GM12875 (cell line): ENCODE data around the gene PRR18.

Source experiments
- H3K4me3 ChIP-seq: one replicate; pipeline ENCODE4 v1.5.1; 2011; ENCODE audit warnings: low read depth, low read length, control low read depth
- TF ChIP-seq, protein P1 (sequence below): IDR thresholded peaks from 2 replicates; pipeline ENCODE4 v1.5.1; 2011; ENCODE audit warnings: low read depth, mild to moderate bottlenecking, control low read depth, inconsistent platforms, low read length, moderate library complexity, borderline replicate concordance; ENCODE audit not compliant: insufficient read depth

Gene PRR18

DNA sequence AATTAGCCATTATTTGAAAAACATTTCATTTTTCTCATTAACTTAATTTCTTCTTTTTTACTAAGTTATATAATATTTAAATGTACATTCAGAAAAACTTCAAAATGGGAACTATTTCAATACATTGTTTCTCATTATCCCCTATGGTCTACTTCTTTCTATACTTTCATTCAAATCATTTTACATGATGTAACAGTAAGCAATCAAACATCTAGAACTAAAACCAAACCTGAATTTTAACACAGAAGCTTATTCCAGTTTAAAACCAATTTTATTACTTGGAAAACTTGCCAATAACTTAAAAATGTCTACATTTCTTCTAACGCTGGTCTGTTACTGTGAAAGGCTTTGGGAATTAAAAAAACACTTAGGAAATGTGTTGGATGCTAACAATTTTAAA is 4.6 kb upstream of the PRR18 start:
- no peak overlapping the region for H3K4me3 ChIP-seq
- TF ChIP-seq, protein P1, sequence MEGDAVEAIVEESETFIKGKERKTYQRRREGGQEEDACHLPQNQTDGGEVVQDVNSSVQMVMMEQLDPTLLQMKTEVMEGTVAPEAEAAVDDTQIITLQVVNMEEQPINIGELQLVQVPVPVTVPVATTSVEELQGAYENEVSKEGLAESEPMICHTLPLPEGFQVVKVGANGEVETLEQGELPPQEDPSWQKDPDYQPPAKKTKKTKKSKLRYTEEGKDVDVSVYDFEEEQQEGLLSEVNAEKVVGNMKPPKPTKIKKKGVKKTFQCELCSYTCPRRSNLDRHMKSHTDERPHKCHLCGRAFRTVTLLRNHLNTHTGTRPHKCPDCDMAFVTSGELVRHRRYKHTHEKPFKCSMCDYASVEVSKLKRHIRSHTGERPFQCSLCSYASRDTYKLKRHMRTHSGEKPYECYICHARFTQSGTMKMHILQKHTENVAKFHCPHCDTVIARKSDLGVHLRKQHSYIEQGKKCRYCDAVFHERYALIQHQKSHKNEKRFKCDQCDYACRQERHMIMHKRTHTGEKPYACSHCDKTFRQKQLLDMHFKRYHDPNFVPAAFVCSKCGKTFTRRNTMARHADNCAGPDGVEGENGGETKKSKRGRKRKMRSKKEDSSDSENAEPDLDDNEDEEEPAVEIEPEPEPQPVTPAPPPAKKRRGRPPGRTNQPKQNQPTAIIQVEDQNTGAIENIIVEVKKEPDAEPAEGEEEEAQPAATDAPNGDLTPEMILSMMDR: no peak

DNA sequence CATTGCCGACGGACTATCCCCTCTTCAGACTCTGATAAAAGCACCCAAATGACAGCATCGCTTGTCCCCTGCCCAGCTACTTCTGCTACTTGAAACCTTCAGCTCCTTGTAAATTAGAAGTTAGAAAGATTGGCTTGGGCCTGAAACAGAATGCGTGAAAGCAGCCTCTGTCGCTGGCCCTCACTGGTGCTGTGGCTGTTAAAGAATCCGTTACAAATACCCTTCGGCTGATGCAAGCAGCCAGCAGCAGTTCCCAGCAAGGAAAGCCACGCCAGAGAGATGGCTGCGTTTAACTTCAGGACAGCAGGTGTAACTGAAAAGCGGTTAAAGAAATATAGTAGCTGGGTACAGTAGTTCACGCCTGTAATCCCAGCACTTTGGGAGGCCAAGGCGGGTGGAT is 2.4 kb upstream of the PRR18 start:
- no peak overlapping the region for H3K4me3 ChIP-seq
- TF ChIP-seq, protein P1: no peak

DNA sequence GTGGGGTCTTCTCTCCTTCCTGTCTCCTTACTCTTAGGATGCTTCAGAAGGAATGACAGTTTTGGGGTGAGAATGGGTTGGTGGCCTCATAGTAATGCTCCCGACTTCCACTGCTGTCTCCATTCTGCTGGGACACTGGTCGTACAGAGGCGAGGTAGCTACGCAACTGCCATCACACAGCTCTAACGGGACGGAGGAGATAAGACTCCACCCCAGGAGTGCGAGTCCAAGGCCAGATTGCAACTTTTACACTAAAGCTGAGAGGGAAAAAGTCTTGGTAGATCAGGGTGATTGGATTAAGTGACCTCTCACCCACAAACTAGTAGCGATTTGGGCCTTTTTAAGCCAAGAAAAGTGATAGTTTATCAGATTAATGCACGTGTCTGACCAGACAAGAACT is 1.8 kb upstream of the PRR18 start:
- no peak overlapping the region for H3K4me3 ChIP-seq
- TF ChIP-seq, protein P1: no peak

DNA sequence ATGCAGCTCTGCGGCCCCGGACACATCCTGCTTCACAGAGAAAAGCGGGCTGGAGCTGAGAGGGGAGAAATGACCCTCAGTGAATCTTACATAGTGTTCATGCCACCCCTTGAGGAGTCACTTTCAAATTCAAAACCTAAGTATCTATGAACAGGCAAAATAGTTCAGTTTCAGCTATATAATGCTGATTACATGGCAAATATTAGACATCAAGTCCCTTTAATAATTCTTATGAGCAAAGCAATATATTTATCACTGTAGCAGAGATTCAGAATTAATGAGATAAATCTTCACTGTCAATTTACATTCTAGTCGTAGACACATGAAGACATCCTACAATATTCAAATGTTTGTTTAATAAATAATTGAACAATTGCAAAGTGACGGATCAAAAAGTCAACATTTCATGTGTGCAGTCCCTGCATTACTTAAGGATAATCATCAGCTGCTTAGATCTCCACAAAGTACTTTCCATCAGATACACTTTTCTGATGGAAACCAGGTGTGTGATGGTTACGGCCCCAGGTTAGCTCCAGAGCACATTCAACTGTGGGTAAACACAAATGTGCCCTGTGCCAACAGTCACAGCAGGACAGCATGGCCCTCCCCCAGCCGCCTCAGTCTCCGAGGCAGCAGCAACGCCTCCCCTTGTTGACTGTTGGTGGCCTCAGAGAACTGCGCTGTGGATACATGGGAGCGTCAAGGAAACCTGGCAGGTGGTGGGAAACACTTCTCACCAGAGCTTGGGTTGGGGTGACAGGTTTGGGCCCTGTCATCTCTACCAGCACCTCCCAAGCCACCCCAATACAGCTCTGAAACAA is 787 bp upstream of the PRR18 start:
- H3K4me3 ChIP-seq: no peak overlapping the region
- TF ChIP-seq, protein P1: no peak

DNA sequence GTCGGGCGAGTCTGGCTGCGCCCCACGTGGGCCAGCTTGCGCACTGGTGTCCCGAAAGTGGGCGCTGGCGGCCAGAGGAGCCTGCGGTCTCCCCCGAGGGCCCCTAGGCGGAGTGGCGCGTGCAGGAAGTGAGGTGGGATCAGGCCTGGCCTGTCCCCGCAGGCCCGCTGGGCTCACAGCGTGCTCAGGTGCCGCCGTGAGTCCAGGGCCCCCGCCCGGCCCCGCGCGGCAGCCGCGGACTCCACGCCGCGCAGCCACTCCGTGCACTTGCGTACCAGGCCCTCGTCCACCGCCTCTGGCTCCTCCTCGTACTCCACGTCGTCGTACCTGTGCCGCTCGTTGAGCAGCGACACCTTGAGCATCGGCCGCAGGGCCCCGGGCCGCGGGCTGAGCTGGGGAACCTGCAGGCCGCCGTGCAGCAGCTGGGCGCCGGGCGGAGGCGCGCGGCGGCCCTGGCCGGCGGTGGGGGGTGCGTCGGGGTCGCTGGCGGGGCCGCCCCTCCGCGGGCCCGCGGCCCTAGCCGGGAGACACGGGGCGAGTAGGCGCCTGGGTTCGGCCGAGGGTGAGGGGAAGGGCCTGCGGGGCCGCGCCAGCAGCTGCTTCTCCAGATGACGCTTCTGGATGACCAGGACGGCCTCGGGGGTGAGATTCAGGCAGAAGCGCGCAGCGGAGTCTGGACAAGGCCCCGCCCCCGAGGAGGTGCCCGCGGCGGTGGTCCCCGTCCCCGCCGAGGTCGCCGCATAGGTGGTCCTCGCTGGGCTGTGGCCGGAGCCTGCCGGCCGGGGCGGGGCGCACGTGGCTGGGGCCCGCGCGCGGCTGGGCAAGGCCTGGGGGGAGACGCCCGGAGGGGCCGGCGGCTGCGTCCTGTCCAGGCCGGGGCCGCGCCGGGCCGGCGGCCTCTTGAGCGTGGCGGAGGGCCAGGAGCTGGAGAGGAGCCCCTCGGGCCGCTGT is 835 bp downstream of the PRR18 start:
- TF ChIP-seq, protein P1: no peak
- peak overlapping the region; percentile 36 for H3K4me3 ChIP-seq

DNA sequence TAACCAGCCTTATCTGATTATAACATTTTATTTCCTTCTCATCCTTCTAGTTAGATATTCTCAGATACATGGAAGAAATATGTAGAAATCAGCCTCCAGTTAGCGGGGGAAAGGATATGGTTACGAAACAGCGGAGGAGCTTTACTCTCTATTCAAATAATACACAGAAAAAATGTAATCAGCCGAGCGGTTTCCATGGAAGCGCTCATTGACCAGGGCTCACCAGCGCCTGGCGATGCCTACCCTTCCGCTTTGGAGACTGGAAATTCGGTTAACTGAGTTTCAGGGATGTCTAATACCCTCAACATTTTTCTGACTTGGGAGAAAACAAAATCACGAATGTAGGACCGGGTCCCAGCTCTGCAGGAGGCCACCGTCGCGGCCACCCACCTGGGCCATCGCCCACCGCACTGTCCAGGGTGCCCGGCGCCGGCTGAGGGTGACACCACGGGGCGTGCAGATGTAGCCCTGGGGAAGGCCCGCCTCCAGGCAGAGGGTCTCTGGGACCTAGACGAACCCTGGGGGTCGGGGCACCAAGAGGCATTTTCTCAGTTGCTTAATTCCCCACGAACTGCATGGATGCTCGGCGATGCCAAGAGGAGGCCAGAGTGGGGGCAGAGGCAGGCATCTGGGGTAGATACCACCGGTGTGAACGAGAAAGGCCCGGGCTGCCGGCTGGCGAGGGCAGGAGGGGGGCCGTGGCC is 1.7 kb downstream of the PRR18 start:
- TF ChIP-seq, protein P1: no peak
- H3K4me3 ChIP-seq: no peak overlapping the region
